ENCODE results near the gene IGFBP1.

Gene IGFBP1

GRCh38 chr7:45886931-45887667, 1.2 kb upstream of the IGFBP1 start:
- H3K27me3 ChIP-seq (ENCODE audit: control insufficient read depth, insufficient read depth, low read length): no peaks in the 10 kb centered on the region
- H3K4me1 ChIP-seq: no peaks in the 10 kb centered on the region
- no peak overlapping the region for H2AFZ ChIP-seq
- no peak overlapping the region for H3K9ac ChIP-seq
- no peaks in the 10 kb centered on the region for H3K79me2 ChIP-seq
- H3K4me2 ChIP-seq (ENCODE audit: low read length): no peak overlapping the region
- H3K36me3 ChIP-seq (ENCODE audit: control insufficient read depth, insufficient read depth, low read length): no peaks in the 10 kb centered on the region
- no peak overlapping the region for H3K4me3 ChIP-seq (ENCODE audit: low read depth, low read length)
- no peak overlapping the region for H3K27ac ChIP-seq
- TF ChIP-seq, protein P1, sequence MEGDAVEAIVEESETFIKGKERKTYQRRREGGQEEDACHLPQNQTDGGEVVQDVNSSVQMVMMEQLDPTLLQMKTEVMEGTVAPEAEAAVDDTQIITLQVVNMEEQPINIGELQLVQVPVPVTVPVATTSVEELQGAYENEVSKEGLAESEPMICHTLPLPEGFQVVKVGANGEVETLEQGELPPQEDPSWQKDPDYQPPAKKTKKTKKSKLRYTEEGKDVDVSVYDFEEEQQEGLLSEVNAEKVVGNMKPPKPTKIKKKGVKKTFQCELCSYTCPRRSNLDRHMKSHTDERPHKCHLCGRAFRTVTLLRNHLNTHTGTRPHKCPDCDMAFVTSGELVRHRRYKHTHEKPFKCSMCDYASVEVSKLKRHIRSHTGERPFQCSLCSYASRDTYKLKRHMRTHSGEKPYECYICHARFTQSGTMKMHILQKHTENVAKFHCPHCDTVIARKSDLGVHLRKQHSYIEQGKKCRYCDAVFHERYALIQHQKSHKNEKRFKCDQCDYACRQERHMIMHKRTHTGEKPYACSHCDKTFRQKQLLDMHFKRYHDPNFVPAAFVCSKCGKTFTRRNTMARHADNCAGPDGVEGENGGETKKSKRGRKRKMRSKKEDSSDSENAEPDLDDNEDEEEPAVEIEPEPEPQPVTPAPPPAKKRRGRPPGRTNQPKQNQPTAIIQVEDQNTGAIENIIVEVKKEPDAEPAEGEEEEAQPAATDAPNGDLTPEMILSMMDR (IDR thresholded peaks at IDR 0.05): no peak
- no peaks in the 10 kb centered on the region for H3K9me3 ChIP-seq (ENCODE audit: control insufficient read depth, low read length)

DNA sequence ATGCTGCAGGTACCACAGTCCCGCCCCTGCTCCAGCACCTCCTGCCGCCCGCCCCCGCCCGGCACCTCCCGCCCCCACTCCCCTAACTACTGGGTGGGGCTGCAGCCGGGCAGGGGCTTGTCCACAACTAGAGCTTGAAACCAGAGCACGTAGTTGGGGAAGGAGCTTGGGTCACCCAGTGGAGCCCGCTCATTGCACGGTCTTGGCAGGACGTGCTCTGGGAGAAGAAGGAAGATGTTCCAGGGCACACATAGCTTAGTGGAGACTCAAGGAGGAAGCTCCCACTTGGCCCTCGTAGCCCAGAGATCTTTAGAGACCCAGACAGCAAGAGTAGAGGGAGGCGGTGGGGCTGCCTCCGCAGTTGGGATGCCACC, 692 bp downstream of the IGFBP1 start:
- H3K4me1 ChIP-seq: no peaks in the 10 kb centered on the region
- peak overlapping the region; percentile 63 for H3K4me2 ChIP-seq (ENCODE audit: low read length)
- H3K36me3 ChIP-seq (ENCODE audit: control insufficient read depth, insufficient read depth, low read length): no peaks in the 10 kb centered on the region
- H3K9ac ChIP-seq: no peak overlapping the region
- TF ChIP-seq, protein P1 (IDR thresholded peaks at IDR 0.05): no peak
- no peaks in the 10 kb centered on the region for H3K9me3 ChIP-seq (ENCODE audit: control insufficient read depth, low read length)
- no peak overlapping the region for H3K27ac ChIP-seq
- no peaks in the 10 kb centered on the region for H3K27me3 ChIP-seq (ENCODE audit: control insufficient read depth, insufficient read depth, low read length)
- peak overlapping the region; percentile 56 for H2AFZ ChIP-seq
- H3K79me2 ChIP-seq: no peaks in the 10 kb centered on the region
- no peak overlapping the region for H3K4me3 ChIP-seq (ENCODE audit: low read depth, low read length)

DNA sequence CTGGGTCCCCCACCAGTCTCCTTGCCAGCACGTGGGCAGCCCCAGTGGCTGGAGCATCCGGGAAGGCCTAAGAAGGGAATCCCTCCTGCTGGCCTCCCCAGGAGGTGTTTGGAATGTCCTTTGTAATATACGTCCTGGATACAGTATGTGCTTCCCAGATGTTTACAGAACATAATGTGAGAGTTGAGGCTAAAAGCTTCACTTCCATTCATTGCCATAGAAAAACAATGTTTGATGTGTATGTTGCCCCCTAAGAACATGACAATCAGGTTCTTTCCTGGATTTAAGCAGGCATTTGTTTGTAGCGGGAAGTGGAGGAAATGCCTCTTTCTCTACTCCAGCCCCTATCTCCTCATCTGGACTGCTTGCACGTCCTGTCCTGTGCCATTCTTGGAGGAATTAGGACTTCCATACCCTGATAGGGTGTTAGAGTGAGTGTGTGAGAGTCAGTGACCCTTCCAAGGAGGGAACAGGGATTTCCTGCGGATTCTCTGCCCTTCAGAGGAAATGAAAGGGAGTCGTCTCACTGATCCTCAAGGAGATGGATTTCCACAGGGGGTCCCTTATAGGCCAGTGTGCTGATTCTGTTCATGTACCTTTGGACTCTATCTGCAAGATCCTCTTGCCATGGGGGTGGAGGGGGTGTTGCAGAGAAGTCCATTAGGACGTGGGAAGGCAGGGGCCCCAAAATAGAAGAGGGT, 1.2 kb downstream of the IGFBP1 start:
- H3K79me2 ChIP-seq: no peaks in the 10 kb centered on the region
- H3K9me3 ChIP-seq (ENCODE audit: control insufficient read depth, low read length): no peaks in the 10 kb centered on the region
- H3K27ac ChIP-seq: no peak overlapping the region
- H3K4me3 ChIP-seq (ENCODE audit: low read depth, low read length): no peak overlapping the region
- no peak overlapping the region for H3K9ac ChIP-seq
- H3K27me3 ChIP-seq (ENCODE audit: control insufficient read depth, insufficient read depth, low read length): no peaks in the 10 kb centered on the region
- TF ChIP-seq, protein P1 (IDR thresholded peaks at IDR 0.05): no peak
- H3K4me1 ChIP-seq: no peaks in the 10 kb centered on the region
- no peak overlapping the region for H3K4me2 ChIP-seq (ENCODE audit: low read length)
- H2AFZ ChIP-seq: no peak overlapping the region
- H3K36me3 ChIP-seq (ENCODE audit: control insufficient read depth, insufficient read depth, low read length): no peaks in the 10 kb centered on the region

- Histone ChIP-seq H3K27ac (no peak overlapping the region), H3K4me3 (ENCODE audit: low read depth, low read length) (no peak overlapping the region), H3K36me3 (ENCODE audit: control insufficient read depth, insufficient read depth, low read length) (no peaks in the 10 kb centered on the region), H3K79me2 (no peaks in the 10 kb centered on the region), H2AFZ (no peak overlapping the region), H3K4me2 (ENCODE audit: low read length) (no peak overlapping the region), H3K9ac (no peak overlapping the region), H3K4me1 (no peaks in the 10 kb centered on the region), H3K9me3 (ENCODE audit: control insufficient read depth, low read length) (no peaks in the 10 kb centered on the region), H3K27me3 (ENCODE audit: control insufficient read depth, insufficient read depth, low read length) (no peaks in the 10 kb centered on the region)
- TF ChIP-seq, protein P1 (IDR thresholded peaks at IDR 0.05): no peak
Measured at GRCh38 chr7:45890125-45890901, 2.0 kb downstream of the IGFBP1 start.
